A375 (cell line): ENCODE measurements around the gene WDR75. TPM values are rescaled to one million over a fixed set of nuclear protein-coding genes. Genes with fewer than 3 reads are reported as not detected.

Source experiments
- total RNA-seq: library from RNA; depleted of rRNA; stranded (reverse); fragments of >200 nt; shearing (Covaris generic); gene quantifications from 2 replicates; pipeline ENCODE4 v1.2.3, GENCODE V29; 2014; rRNA removed

Gene WDR75
- 43.7 and 60.4 TPM in 2 replicates for total RNA-seq

DNA sequence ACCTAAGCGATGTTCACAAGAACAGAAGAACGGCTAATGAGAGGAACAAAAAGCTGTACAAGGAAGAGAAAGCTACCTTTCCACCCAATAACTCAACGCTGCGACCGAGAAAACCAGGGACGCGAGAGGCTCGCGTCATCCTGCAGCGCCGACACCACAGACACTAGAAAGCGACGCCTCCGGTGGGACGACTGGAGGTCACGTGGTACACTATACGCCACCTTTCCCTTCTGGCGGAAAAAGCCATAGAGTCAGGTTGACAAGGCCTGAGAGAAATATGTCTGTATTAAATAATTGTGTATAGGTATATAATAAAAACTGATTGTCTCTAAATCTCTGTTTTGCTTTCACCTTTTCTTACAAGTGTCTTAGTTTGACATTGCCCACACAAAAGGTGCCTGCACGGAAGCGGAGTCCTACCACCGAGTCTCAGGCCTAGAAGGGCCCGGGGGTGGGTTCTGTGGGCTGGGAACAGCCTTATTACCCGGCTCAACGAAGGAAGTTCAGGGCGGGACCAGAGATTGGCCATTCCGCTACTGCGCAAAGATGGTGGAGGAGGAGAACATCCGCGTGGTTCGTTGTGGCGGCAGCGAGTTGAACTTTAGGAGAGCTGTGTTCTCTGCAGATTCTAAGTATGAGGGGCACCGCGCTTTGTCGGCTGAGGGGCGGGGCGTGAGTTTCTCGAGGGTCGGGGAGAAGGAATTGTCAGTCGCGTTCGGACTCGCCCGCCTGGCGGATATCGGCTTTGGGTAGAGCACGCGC lies at the start of gene WDR75:
TSS of gene WDR75 (plus strand) at position 528 of the 762 bp plus-strand sequence. CDS start at position 547, 19 bp downstream.

Other genes starting within 250 kb of the WDR75 start
- gene SLC40A1, start 139.3 kb downstream of the WDR75 start, total RNA-seq, result 0.42 TPM in 1 of 2 replicates, not detected in the other
- gene ASNSD1, start 220.0 kb downstream of the WDR75 start, total RNA-seq, result 34.4 and 37.7 TPM in 2 replicates
- 1.1 and 3.6 TPM in 2 replicates for gene ANKAR, start 233.2 kb downstream of the WDR75 start, total RNA-seq